IPS-18a (cell line): ENCODE data around the gene B3GNT2.

Experiments used
- H3K27ac ChIP-seq: one replicate; pipeline ENCODE4 v1.5.1; 2013; ENCODE audit warnings: low read length
- H3K27me3 ChIP-seq: one replicate; pipeline ENCODE4 v1.6.1; 2013; ENCODE audit warnings: mild to moderate bottlenecking, low read length; ENCODE audit not compliant: control insufficient read depth, insufficient read depth
- H3K36me3 ChIP-seq: one replicate; pipeline ENCODE4 v1.6.1; 2013; ENCODE audit warnings: low read depth, low read length; ENCODE audit not compliant: control insufficient read depth
- H3K4me1 ChIP-seq: one replicate; pipeline ENCODE4 v1.6.1; 2013; ENCODE audit warnings: low read depth, low read length; ENCODE audit not compliant: control insufficient read depth
- H3K4me3 ChIP-seq: one replicate; pipeline ENCODE4 v1.5.1; 2013; ENCODE audit warnings: low read length
- H3K9ac ChIP-seq: one replicate; pipeline ENCODE4 v1.6.1; 2013; ENCODE audit warnings: mild to moderate bottlenecking, low read length, moderate library complexity
- H3K9me3 ChIP-seq: one replicate; pipeline ENCODE4 v1.6.1; 2013; ENCODE audit warnings: low read depth, low read length; ENCODE audit not compliant: control insufficient read depth

The B3GNT2 gene

GRCh38 chr2:62163106-62163831 lies 32.6 kb upstream of the B3GNT2 start:
- Histone ChIP-seq H3K4me1 (peaks cover 9% of the 10 kb centered on the region), H3K4me3 (no peak overlapping the region), H3K9ac (no peak overlapping the region)

DNA sequence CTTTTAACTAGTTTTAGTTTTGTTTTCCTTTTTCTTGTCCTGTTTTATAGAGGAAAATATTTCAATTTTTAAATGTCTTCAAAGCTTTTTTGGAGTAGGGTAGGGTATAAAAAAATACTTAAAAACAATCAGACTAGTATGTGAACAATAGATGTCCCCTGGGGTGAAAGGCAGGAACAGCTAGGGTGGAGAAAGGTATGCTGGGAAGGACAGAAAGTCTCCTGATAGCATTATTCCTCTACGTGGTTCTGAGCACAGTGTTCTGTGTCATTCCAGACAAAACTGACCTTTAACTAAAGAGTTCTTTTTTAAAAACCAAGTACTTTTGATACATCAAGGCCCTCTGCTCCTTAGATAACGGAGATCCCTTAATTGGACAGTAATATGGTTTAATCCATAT lies 32.1 kb upstream of the B3GNT2 start:
- no peak overlapping the region for H3K4me3 ChIP-seq
- no peaks in the 10 kb centered on the region for H3K9me3 ChIP-seq
- no peak overlapping the region for H3K9ac ChIP-seq
- peaks cover 9% of the 10 kb centered on the region for H3K4me1 ChIP-seq
- H3K36me3 ChIP-seq: no peaks in the 10 kb centered on the region
- no peaks in the 10 kb centered on the region for H3K27me3 ChIP-seq
- no peak overlapping the region for H3K27ac ChIP-seq

More at GRCh38 chr2:62163106-62163831, 32.6 kb upstream of the B3GNT2 start:
- no peak overlapping the region for H3K27ac ChIP-seq
- H3K27me3 ChIP-seq: no peaks in the 10 kb centered on the region
- H3K36me3 ChIP-seq: no peaks in the 10 kb centered on the region
- no peaks in the 10 kb centered on the region for H3K9me3 ChIP-seq

DNA sequence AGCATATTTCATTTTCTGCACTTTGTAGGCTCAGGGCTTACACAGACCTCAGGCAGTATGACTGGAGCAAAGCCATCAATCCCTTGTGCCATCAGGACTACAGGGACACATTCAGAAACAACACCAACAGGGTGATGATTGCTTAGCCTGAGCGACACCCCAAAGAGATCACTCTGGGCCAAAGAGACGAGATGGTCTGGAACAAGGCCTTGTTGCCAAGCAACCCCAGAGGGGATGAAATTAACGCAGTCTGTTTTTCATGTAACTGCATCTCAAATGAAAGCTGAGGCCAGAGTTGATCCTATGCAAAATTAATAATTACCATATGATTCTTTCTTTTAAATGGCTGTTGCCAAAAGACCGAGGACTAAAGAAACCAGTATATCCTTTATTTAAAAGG lies 20.2 kb upstream of the B3GNT2 start:
- Histone ChIP-seq H3K27ac (no peak overlapping the region), H3K4me1 (no peaks in the 10 kb centered on the region), H3K27me3 (no peaks in the 10 kb centered on the region)

DNA sequence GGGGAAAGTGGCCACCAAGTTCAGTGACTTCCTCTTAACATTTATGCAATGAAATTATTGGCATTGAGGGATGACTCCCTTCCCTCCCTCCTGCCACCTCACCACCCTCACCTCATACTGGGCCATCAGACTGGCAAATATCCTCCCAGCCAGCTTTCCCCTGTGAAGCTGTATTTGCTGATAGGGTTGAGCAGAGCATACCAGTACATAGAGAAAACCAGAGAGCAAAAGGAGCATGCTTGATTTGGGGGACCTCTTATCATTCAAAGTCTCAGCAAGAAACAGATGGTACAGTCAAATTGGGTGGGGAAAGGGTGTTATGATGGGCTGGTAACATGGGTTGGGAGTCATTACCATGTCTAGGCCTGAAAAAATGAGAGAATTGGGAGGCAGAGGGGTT lies 19.1 kb upstream of the B3GNT2 start:
- Histone ChIP-seq H3K27ac (no peak overlapping the region), H3K9ac (no peak overlapping the region)

More for the DNA sequence above, 20.2 kb upstream of the B3GNT2 start:
- no peak overlapping the region for H3K4me3 ChIP-seq
- H3K36me3 ChIP-seq: no peaks in the 10 kb centered on the region
- no peak overlapping the region for H3K9ac ChIP-seq
- H3K9me3 ChIP-seq: no peaks in the 10 kb centered on the region

GRCh38 chr2:62177392-62178049 lies 18.4 kb upstream of the B3GNT2 start:
- Histone ChIP-seq H3K9ac (no peak overlapping the region), H3K4me1 (no peaks in the 10 kb centered on the region), H3K36me3 (no peaks in the 10 kb centered on the region), H3K4me3 (no peak overlapping the region), H3K9me3 (no peaks in the 10 kb centered on the region), H3K27ac (no peak overlapping the region), H3K27me3 (no peaks in the 10 kb centered on the region)

More for the DNA sequence above, 19.1 kb upstream of the B3GNT2 start:
- no peaks in the 10 kb centered on the region for H3K4me1 ChIP-seq
- no peak overlapping the region for H3K4me3 ChIP-seq
- H3K36me3 ChIP-seq: no peaks in the 10 kb centered on the region
- no peaks in the 10 kb centered on the region for H3K27me3 ChIP-seq
- H3K9me3 ChIP-seq: no peaks in the 10 kb centered on the region

- H3K4me1 ChIP-seq: no peaks in the 10 kb centered on the region
- H3K36me3 ChIP-seq: no peaks in the 10 kb centered on the region
- no peaks in the 10 kb centered on the region for H3K9me3 ChIP-seq
- H3K27me3 ChIP-seq: no peaks in the 10 kb centered on the region
- no peak overlapping the region for H3K4me3 ChIP-seq
- H3K9ac ChIP-seq: no peak overlapping the region
- H3K27ac ChIP-seq: no peak overlapping the region
Observed at GRCh38 chr2:62178741-62179271, 17.1 kb upstream of the B3GNT2 start.

- H3K27ac ChIP-seq: no peak overlapping the region
- H3K4me1 ChIP-seq: no peaks in the 10 kb centered on the region
- no peak overlapping the region for H3K4me3 ChIP-seq
- no peaks in the 10 kb centered on the region for H3K36me3 ChIP-seq
- H3K9ac ChIP-seq: no peak overlapping the region
- no peaks in the 10 kb centered on the region for H3K27me3 ChIP-seq
- no peaks in the 10 kb centered on the region for H3K9me3 ChIP-seq
Observed at GRCh38 chr2:62180975-62181374, 14.9 kb upstream of the B3GNT2 start.

DNA sequence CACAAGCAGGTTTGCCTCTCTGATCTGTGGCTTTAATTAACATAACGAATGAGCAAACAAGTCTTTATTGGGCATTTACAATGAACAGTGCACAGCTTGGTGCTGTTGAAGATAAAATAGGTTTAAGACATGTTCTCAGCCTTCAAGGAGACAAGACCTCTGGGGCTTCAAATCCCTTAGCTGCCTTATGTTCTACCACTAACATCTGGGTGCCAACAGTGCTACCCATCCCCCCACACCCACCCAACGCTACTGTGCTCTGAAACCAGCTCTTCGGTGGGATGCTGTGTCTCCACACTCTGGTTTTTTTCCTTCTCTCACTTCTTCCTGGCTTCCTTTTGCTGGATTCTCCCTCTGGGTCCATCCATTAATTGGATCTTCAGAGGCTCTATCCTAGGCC lies 14.1 kb upstream of the B3GNT2 start:
- no peaks in the 10 kb centered on the region for H3K9me3 ChIP-seq
- H3K4me1 ChIP-seq: no peaks in the 10 kb centered on the region
- H3K36me3 ChIP-seq: no peaks in the 10 kb centered on the region
- H3K9ac ChIP-seq: no peak overlapping the region
- H3K27ac ChIP-seq: no peak overlapping the region
- no peak overlapping the region for H3K4me3 ChIP-seq
- no peaks in the 10 kb centered on the region for H3K27me3 ChIP-seq

- Histone ChIP-seq H3K27ac (no peak overlapping the region), H3K9me3 (no peaks in the 10 kb centered on the region), H3K4me1 (no peaks in the 10 kb centered on the region)
Observed at GRCh38 chr2:62184512-62185230, 11.2 kb upstream of the B3GNT2 start.

DNA sequence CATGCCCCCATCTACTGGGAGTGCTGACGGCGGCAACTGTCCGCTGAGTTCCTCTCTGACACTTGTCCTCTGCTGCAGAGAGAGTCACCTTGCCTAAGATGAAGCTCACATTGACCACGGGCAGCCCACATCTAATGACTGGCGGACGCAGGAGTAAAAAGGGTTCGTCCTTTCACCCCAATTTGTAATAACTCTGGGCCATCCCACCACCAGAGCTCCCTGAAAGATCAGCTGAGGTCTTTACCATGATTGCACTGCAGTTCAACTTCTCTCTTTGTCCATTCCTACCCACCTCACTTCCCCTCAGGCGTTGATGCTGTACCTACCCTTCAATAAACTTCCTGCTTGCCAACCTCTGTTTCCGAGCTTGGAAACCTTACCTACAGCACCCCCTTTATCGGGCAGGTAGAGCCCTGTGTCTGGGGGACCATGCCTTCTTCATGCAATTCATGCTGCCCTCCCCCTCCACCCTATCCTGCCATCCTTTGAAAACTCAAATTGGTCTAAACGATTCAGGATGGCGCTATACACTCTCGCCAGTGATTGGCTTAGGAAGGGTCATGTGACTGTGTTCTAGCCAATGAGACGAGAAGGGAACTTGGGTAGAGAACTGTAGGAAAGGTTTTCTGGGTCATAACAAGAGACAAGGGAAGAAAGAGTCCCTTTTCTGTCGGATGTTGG lies 10.3 kb upstream of the B3GNT2 start:
- Histone ChIP-seq H3K36me3 (no peaks in the 10 kb centered on the region), H3K27ac (no peak overlapping the region), H3K9me3 (no peaks in the 10 kb centered on the region), H3K4me1 (no peaks in the 10 kb centered on the region), H3K9ac (no peak overlapping the region), H3K4me3 (no peak overlapping the region), H3K27me3 (no peaks in the 10 kb centered on the region)

More at GRCh38 chr2:62184512-62185230, 11.2 kb upstream of the B3GNT2 start:
- Histone ChIP-seq H3K9ac (no peak overlapping the region), H3K4me3 (no peak overlapping the region), H3K36me3 (no peaks in the 10 kb centered on the region), H3K27me3 (no peaks in the 10 kb centered on the region)
